Measurements from ENCODE around the gene SMARCA4.
A peak's percentile ranks its signal among the peaks of the same experiment; 100 is the strongest.

The SMARCA4 gene

DNA sequence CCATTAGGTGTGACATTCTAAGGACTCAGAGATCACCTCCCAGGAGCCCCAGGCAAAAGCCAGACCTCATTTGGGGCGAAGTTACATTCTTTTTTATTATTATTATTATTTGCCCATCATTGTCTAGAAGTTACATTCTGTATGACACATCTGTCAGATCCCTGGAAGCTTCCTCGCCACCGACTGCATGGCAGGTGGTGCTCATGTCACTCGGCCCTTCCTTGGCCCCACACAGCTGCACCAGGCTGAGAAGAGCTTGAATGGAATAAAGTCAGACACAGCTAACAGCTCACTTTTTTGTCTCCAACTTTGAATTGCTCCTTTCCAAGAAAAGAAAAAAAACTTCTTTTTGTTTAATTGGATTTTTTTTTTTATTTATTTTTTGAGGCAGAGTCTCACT, 87.0 kb downstream of the SMARCA4 start:
- TF ChIP-seq POLR2A (IDR thresholded peaks at IDR 0.05; ENCODE audit: low read depth, low read length) (no peak), POLR2AphosphoS5 (IDR thresholded peaks at IDR 0.05; ENCODE audit: low read depth, low read length) (no peak), TAF1 (IDR thresholded peaks at IDR 0.05; ENCODE audit: borderline replicate concordance, low read depth, low read length) (no peak)
- FAIRE-seq (no peak), DNase-seq (ENCODE audit: insufficient read length) (no peak)

DNA sequence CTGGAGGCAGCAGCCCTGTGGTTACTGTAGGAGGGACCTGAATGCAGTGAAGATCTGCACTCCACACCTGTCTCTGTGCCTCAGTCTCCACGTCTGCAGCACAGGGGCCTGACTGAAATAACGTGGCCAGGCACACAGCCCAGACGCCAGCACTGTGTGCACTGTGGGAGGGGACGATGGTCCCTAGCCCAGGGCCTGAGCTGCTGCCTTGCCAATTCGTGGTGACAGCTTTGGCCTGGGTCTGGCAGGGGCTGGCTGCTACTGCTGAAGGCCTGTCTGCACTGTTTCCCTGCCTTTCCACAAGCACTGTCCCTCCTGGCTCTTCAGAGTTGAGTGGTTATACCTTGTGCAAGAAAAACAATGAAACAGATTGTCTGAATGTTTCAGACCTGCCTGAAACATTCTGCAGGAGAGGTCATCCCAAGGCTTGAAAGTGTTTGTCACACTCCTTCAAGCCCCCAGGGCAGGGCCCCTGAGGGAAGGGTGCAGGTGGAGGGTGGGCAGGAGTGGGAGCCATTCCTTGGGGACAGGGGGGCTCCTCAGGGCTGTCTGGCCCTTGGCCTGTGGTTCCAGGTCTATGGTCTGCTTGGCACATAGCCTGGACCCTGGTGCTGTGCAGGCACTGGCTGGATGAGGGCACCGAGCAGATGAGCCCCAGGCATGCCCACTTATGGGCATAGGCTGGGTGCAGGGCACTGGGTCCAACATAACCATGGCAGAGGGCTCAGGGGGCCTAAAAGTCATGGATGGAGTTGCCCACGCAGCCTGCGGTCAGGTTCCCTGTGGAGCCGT, 89.7 kb downstream of the SMARCA4 start:
- peak; percentile 14 for FAIRE-seq

DNA sequence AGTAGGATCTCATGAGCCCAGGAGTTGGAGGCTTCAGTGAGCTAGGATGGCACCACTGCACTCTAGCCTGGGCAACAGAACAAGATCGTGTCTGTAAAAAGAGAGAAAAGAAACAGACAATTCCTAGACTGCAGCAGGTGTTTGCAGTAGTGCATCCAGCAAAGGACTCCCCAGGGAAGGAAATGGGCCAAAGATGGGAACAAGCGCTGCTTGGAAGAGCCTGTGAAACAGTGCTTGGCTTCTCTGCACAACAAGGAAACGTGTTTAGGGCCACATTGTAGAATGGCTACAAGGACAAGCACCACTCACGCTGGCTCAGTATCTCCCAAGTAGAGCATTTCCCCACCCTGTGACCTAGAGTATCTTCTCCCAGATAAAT, 93.0 kb downstream of the SMARCA4 start:
- DNase-seq (ENCODE audit: insufficient read length) (no peak), FAIRE-seq (no peak)
- no peak for TF ChIP-seq TAF1 (IDR thresholded peaks at IDR 0.05; ENCODE audit: borderline replicate concordance, low read depth, low read length)
- no peak for TF ChIP-seq POLR2AphosphoS5 (IDR thresholded peaks at IDR 0.05; ENCODE audit: low read depth, low read length)
- no peak for TF ChIP-seq POLR2A (IDR thresholded peaks at IDR 0.05; ENCODE audit: low read depth, low read length)

More for the DNA sequence above, 89.7 kb downstream of the SMARCA4 start:
- no peak for DNase-seq (ENCODE audit: insufficient read length)
- TF ChIP-seq TAF1 (IDR thresholded peaks at IDR 0.05; ENCODE audit: borderline replicate concordance, low read depth, low read length) (no peak), POLR2A (IDR thresholded peaks at IDR 0.05; ENCODE audit: low read depth, low read length) (no peak), POLR2AphosphoS5 (IDR thresholded peaks at IDR 0.05; ENCODE audit: low read depth, low read length) (no peak)

DNA sequence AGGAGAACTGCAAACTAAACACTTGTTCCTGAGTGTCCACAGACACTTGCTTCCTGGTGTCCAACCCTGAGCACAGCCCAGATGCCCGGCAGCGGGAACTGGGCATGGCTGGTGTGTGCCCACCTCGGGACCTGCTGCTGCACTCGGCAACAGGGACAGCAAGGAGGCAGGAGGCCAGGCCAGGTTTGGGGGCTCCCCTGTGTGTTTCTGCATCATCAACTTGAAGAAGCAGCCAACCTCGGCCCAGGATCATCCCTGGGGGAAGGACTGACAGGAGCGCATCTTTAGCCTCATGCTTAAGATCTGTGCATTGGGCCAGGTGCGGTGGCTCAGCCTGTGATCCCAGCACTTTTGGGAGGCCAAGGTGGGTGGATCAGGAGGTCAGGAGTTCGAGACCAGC, 93.4 kb downstream of the SMARCA4 start:
- DNase-seq (ENCODE audit: insufficient read length): no peak
- no peak for TF ChIP-seq TAF1 (IDR thresholded peaks at IDR 0.05; ENCODE audit: borderline replicate concordance, low read depth, low read length)
- no peak for FAIRE-seq

DNA sequence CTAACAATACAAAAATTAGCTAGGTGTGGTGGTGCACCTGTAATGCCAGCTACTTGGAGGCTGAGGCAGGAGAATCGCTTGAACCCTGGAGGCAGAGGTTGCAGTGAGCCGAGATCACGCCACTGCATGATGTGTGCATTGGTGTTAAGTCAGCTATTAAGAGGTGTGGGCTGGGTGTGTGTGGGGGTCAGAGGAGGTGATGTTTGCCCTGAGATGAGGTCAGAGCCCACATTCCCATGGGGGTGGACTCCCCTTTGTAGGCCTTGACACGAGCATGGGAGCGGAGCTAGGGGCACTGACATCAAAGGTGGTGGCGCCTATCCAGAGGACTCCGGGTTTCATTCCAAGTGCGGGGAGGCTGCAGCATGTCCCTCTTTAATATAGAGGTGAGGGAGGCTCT, 93.8 kb downstream of the SMARCA4 start:
- FAIRE-seq (no peak), DNase-seq (ENCODE audit: insufficient read length) (no peak)
- TF ChIP-seq POLR2A (IDR thresholded peaks at IDR 0.05; ENCODE audit: low read depth, low read length): no peak
- no peak for TF ChIP-seq TAF1 (IDR thresholded peaks at IDR 0.05; ENCODE audit: borderline replicate concordance, low read depth, low read length)
- TF ChIP-seq POLR2AphosphoS5 (IDR thresholded peaks at IDR 0.05; ENCODE audit: low read depth, low read length): no peak

DNA sequence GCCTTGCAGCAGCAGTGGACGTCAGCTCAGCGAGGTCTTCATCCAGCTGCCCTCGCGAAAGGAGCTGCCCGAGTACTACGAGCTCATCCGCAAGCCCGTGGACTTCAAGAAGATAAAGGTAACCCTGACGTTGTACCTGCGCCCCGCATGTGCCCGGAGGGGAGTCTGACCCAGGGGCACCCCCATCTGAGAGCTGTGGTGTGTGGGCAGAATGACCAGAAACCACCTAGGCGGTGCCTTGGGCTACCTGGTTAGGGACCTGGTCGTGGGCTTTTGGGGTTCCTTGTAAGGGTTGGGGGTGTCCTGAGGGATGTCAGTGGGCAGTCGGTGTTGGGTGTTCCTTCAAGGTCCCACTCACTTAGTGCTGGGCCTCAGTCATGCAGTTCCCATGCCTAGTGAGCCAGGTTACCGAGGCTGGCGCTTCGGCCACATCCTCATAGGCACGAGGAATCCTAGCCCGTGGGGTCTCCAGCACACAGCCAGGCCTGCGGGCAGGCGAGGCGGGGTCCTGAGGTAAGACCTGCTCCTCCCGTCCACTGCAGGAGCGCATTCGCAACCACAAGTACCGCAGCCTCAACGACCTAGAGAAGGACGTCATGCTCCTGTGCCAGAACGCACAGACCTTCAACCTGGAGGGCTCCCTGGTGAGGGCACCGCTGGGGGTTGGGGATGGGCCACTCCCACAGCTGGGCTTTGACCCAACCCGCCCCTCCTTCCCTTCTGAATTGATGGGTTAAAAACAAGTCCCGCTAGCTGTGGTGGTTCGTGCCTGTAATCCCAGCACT, 97.6 kb downstream of the SMARCA4 start:
- DNase-seq (ENCODE audit: insufficient read length): no peak
- FAIRE-seq: no peak
- no peak for TF ChIP-seq POLR2AphosphoS5 (IDR thresholded peaks at IDR 0.05; ENCODE audit: low read depth, low read length)

DNA sequence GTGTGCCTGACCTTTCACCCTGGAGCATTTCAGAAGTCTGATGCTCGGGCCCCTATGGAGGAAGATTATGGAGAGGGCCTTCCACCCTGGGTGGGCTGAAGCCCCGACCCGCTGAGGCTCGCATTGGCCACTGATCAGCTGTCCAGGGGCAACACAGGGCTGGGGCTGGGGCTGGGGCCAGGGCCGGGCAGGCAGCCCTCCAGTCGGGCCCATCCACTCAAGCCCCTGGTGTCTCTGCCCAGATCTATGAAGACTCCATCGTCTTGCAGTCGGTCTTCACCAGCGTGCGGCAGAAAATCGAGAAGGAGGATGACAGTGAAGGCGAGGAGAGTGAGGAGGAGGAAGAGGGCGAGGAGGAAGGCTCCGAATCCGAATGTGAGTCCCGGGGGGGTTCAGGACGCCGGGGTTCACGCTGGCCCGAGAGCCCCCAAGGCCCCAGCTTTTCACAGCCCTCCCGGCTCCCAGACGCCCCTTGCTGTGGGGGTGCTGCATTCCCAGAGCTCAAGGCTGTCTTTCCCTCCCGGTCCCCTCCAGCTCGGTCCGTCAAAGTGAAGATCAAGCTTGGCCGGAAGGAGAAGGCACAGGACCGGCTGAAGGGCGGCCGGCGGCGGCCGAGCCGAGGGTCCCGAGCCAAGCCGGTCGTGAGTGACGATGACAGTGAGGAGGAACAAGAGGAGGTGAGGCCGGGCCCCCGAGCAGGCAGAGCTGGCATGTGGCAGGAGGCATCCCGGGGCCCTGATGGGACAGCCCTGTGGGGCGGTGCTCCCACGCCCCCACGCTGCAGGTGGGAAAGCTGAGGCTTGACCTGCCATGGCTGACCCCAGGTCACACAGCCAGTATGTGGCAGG, 98.9 kb downstream of the SMARCA4 start:
- TF ChIP-seq POLR2A (IDR thresholded peaks at IDR 0.05; ENCODE audit: low read depth, low read length) (no peak), POLR2AphosphoS5 (IDR thresholded peaks at IDR 0.05; ENCODE audit: low read depth, low read length) (no peak), TAF1 (IDR thresholded peaks at IDR 0.05; ENCODE audit: borderline replicate concordance, low read depth, low read length) (no peak)
- no peak for DNase-seq (ENCODE audit: insufficient read length)
- no peak for FAIRE-seq

DNA sequence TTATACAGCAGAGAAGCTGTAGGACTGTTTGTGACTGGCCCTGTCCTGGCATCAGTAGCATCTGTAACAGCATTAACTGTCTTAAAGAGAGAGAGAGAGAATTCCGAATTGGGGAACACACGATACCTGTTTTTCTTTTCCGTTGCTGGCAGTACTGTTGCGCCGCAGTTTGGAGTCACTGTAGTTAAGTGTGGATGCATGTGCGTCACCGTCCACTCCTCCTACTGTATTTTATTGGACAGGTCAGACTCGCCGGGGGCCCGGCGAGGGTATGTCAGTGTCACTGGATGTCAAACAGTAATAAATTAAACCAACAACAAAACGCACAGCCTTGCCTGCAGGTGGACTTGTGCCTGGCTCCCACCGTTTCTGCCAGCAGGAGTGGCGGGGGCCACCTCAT, 101.1 kb downstream of the SMARCA4 start:
- FAIRE-seq (no peak), DNase-seq (ENCODE audit: insufficient read length) (no peak)
- TF ChIP-seq TAF1 (IDR thresholded peaks at IDR 0.05; ENCODE audit: borderline replicate concordance, low read depth, low read length) (no peak), POLR2A (IDR thresholded peaks at IDR 0.05; ENCODE audit: low read depth, low read length) (no peak), POLR2AphosphoS5 (IDR thresholded peaks at IDR 0.05; ENCODE audit: low read depth, low read length) (no peak)

DNA sequence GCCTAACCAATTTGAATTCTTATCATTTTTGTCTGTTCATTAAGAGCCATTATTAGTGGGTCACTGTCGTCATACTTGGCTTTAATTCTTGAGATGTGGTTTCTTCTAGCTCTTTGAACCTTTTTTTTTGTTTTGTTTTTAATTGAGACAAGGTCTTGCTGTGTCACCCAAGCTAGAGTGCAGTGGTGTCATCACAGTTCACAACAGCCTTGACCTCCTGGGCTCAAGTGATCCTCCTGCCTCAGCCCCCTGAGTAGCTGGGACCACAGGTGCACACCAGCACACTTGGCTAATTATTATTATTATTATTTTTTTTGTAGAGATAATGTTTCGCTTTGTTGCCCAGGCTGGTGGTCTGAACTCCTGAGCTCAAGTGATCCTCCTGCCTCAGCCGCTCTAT, 102.6 kb downstream of the SMARCA4 start:
- DNase-seq (ENCODE audit: insufficient read length) (no peak), FAIRE-seq (no peak)
- TF ChIP-seq POLR2A (IDR thresholded peaks at IDR 0.05; ENCODE audit: low read depth, low read length) (no peak), TAF1 (IDR thresholded peaks at IDR 0.05; ENCODE audit: borderline replicate concordance, low read depth, low read length) (no peak), POLR2AphosphoS5 (IDR thresholded peaks at IDR 0.05; ENCODE audit: low read depth, low read length) (no peak)

DNA sequence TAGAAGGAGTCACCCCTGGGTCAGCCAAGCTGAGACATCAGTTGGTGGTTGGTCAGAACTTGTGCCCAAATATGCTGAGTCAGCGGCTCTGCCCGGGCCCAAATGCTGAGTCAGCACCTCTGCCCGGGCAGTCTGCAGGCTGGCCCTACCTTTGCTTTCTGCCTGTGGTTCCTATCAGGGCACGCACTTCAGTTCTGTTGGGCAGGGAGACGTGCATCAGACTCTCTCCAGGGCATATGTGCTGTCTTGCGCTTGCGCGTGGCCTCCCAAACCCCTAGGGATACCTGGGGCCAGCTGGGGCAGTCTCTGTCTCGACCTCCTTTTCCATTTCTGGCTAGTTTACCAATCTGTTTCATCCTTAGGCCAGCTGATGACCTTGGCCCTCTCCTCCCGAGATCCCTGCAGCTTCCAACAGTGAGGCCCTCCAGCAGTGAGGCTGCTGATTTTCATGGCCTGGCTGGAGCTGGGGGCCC, 104.0 kb downstream of the SMARCA4 start:
- no peak for DNase-seq (ENCODE audit: insufficient read length)

DNA sequence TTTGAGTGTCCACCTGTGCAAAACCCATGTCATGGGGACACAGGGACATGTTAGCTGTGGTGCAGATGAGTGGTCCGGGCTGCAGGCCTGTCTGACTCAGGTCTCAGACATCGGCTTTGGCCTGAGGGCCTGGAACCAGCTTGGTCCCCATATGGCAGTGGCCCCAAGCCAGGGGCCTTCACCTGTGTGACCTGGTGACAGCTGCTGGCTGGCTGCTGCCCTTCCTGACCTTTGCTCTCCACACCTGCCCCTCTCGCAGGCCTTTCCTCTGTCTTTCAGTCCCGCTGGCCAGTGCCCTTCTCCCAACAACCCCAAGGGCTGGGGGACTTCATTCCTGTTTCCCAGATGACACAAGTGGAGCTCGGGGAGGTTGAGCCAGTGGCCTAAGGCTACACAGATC, 105.5 kb downstream of the SMARCA4 start:
- TF ChIP-seq POLR2A (IDR thresholded peaks at IDR 0.05; ENCODE audit: low read depth, low read length) (no peak), POLR2AphosphoS5 (IDR thresholded peaks at IDR 0.05; ENCODE audit: low read depth, low read length) (no peak), TAF1 (IDR thresholded peaks at IDR 0.05; ENCODE audit: borderline replicate concordance, low read depth, low read length) (no peak)
- no peak for FAIRE-seq
- no peak for DNase-seq (ENCODE audit: insufficient read length)

More for the DNA sequence above, 104.0 kb downstream of the SMARCA4 start:
- FAIRE-seq: no peak
- TF ChIP-seq POLR2A (IDR thresholded peaks at IDR 0.05; ENCODE audit: low read depth, low read length) (no peak), POLR2AphosphoS5 (IDR thresholded peaks at IDR 0.05; ENCODE audit: low read depth, low read length) (no peak), TAF1 (IDR thresholded peaks at IDR 0.05; ENCODE audit: borderline replicate concordance, low read depth, low read length) (no peak)
